ENCODE data around the gene FHL3. TPM values are rescaled to one million over a fixed set of nuclear protein-coding genes. Genes with fewer than 3 reads are reported as not detected.

The FHL3 gene
- total and polyA plus RNA-seq, 9 of the 15 experiments (the other 6 are each of a cell fraction or from before 2014, with no cell fraction given), result 6.1 to 144 (median 34.1) TPM

- in situ Hi-C loops (cut with MboI), result loop anchor here (25.0 kb wide), 1 partner anchor 552 kb away; no protein-coding TSS in a partner anchor
- WGBS (ENCODE audit: insufficient coverage, low coverage, missing lambda C conversion rate), result 48% methylated on average over 13 of the region's 13 CpGs
- no peaks in the 10 kb centered on the region for H3K9me1 ChIP-seq (ENCODE audit: control insufficient read depth, insufficient read depth, low read length)
- FAIRE-seq (no peak), DNase-seq (ENCODE audit: extremely low read depth in 1 of 4, low spot score in 3 of 4) (no peak), ATAC-seq (no peak)
- peaks cover 3 to 11% of the 10 kb centered on the region in 2 experiments; a peak in 1 of 5 replicates for H3K27me3 ChIP-seq (ENCODE audit: control insufficient read depth in 2 of 2, insufficient read depth in 2 of 2, low read length in 2 of 2)
- intact Hi-C loops (cut with micrococcal nuclease), result loop anchor here (5.0 to 10.0 kb wide), 4 partner anchors 37 to 802 kb away; no protein-coding TSS in a partner anchor
- no TSS peak for BruUV-seq (replicated peaks)
- H3K79me2 ChIP-seq (ENCODE audit: control insufficient read depth, insufficient read depth, low read length), result no peaks in the 10 kb centered on the region
- no peak overlapping the region for H3K4me3 ChIP-seq
- no peak overlapping the region for H3K4me2 ChIP-seq (ENCODE audit: insufficient read depth, low read length)
- H2AFZ ChIP-seq (ENCODE audit: low read depth, low read length), result no peak overlapping the region
- peaks cover 6% of the 10 kb centered on the region for H4K20me1 ChIP-seq (replicated peaks; ENCODE audit: control insufficient read depth, insufficient read depth, low read length)
- H3K36me3 ChIP-seq (ENCODE audit: control insufficient read depth, insufficient read depth, low read length), result no peaks in the 10 kb centered on the region
- ChIA-PET POLR2A (interaction anchor here (0.7 to 1.4 kb wide), 3 partner anchors 8 to 475 kb away, joined by 3 to 7 read pairs (median 4); no protein-coding TSS in a partner anchor), CTCF (ENCODE audit: low intra/inter-chr PET ratio) (no interaction called here)
- H3K9ac ChIP-seq (ENCODE audit: insufficient read depth in 1 of 2, low read depth in 2 of 2, low read length in 2 of 2), result 0 out of 4 replicates have a peak overlapping the region, but pooled peaks of 1 of the 2 experiments have one; percentile 7
- no peaks in the 10 kb centered on the region for H3K9me3 ChIP-seq (replicated peaks; ENCODE audit: control insufficient read depth, insufficient read depth, low read depth, low read length)
- no peak overlapping the region for H3K27ac ChIP-seq (ENCODE audit: extremely low read depth, low read depth, low read length)
- H3K4me1 ChIP-seq (replicated peaks in 1 of 2; ENCODE audit: control insufficient read depth in 2 of 2, insufficient read depth in 2 of 2, low read length in 2 of 2), result peaks cover 15 to 22% of the 10 kb centered on the region in 2 experiments
- TF ChIP-seq MBD1 (CRISPR knock-in tag; IDR thresholded peaks at IDR 0.05), result no peak
- TF ChIP-seq TEAD2 (tag; IDR thresholded peaks at IDR 0.05), result no peak
- TF ChIP-seq ZNF609 (CRISPR knock-in tag; IDR thresholded peaks at IDR 0.05; ENCODE audit: borderline replicate concordance), result no peak
- no peak for TF ChIP-seq RAD21 (CRISPR knock-in tag; conservative IDR thresholded peaks at IDR 0.05 in 1 of 2, IDR thresholded peaks at IDR 0.05 in 1 of 2)
- no peak for TF ChIP-seq NR1H2 (CRISPR knock-in tag; IDR thresholded peaks at IDR 0.05)
- TF ChIP-seq RHOXF2B (CRISPR knock-in tag; conservative IDR thresholded peaks at IDR 0.05), result no peak
- TF ChIP-seq SMARCC2 (IDR thresholded peaks at IDR 0.05; ENCODE audit: low read depth), result no peak
- TF ChIP-seq ZNF134 (CRISPR knock-in tag; conservative IDR thresholded peaks at IDR 0.05), result no peak
- TF ChIP-seq SMAD4 (CRISPR knock-in tag; conservative IDR thresholded peaks at IDR 0.05), result no peak
- no peak for TF ChIP-seq SMARCB1 (IDR thresholded peaks at IDR 0.05; ENCODE audit: insufficient read length, low read depth)
- TF ChIP-seq FOXK1 (CRISPR knock-in tag; IDR thresholded peaks at IDR 0.05; ENCODE audit: borderline replicate concordance), result no peak
- no peak for TF ChIP-seq HDGF (IDR thresholded peaks at IDR 0.05)
- no peak for TF ChIP-seq RBM39 (optimal IDR thresholded peaks at IDR 0.05; ENCODE audit: low read depth, low read length)
- no peak for TF ChIP-seq ZNF311 (CRISPR knock-in tag; IDR thresholded peaks at IDR 0.05)
- no peak for TF ChIP-seq PCBP1 (IDR thresholded peaks at IDR 0.05; ENCODE audit: low read depth, low read length, poor library complexity, severe bottlenecking)
- TF ChIP-seq ZKSCAN3 (CRISPR knock-in tag; IDR thresholded peaks at IDR 0.05), result no peak
Measured at GRCh38 chr1:38034871-38035270, 29.6 kb upstream of the FHL3 start.
